PC-3 (cell line): ENCODE data around the gene MOK. TPM values are rescaled to one million over a fixed set of nuclear protein-coding genes. Genes with fewer than 3 reads are reported as not detected.

Experiments used
- ATAC-seq: fragments of 200-7000 bp; cut with Tn5 transposase; 2 replicates; pipeline ENCODE4 v1.9.1; 2020; ENCODE audit warnings: mild to moderate bottlenecking, moderate library complexity
- BruUV-seq: library from RNA; stranded (reverse); fragments of 400-500 nt; replicated peaks from 2 replicates; lab custom pipeline; 2021; lab: Mats Ljungman, UMichigan
- CTCF ChIA-PET: fragments of 300-600 bp; sonication (Branson Sonifier 250); formaldehyde crosslinking; loops from one replicate; lab custom pipeline; 2022; ENCODE audit warnings: antibody characterized with exemption; lab: Charles Lee
- POLR2A ChIA-PET: fragments of 300-600 bp; sonication (Branson Sonifier 250); formaldehyde crosslinking; loops from one replicate; lab custom pipeline; 2022; ENCODE audit warnings: antibody characterized with exemption; ENCODE audit not compliant: unreplicated experiment; lab: Charles Lee
- DNase-seq: peaks from one replicate; pipeline ENCODE4 v3.0.0-alpha.2; 2015
- H2AFZ ChIP-seq: fragments of 300-600 bp; sonication (generic); 2 replicates; pipeline ENCODE4 v1.6.0; 2016; ENCODE audit warnings: antibody characterized with exemption, low read length
- H3F3A ChIP-seq: fragments of 300-600 bp; sonication (generic); one replicate; pipeline ENCODE4 v1.6.0; 2017; ENCODE audit warnings: antibody characterized with exemption, low read length, control low read depth, mild to moderate bottlenecking; ENCODE audit not compliant: unreplicated experiment
- H3K27ac ChIP-seq: fragments of 300-600 bp; sonication (generic); 2 replicates; pipeline ENCODE4 v1.5.1; 2016; ENCODE audit warnings: mild to moderate bottlenecking, low read length
- H3K27me3 ChIP-seq: fragments of 300-600 bp; sonication (generic); 2 replicates; pipeline ENCODE4 v1.6.1; 2016; ENCODE audit warnings: low read length, mixed read lengths
- H3K36me3 ChIP-seq: fragments of 300-600 bp; sonication (generic); 2 replicates; pipeline ENCODE4 v1.6.1; 2016; ENCODE audit warnings: low read depth, mixed run types, low read length, mixed read lengths
- H3K4me1 ChIP-seq: fragments of 300-600 bp; sonication (generic); 2 replicates; pipeline ENCODE4 v1.5.1; 2016; ENCODE audit warnings: low read length; ENCODE audit not compliant: insufficient read depth
- H3K4me2 ChIP-seq: fragments of 300-600 bp; sonication (generic); 2 replicates; pipeline ENCODE4 v1.6.0; 2016; ENCODE audit warnings: low read length
- H3K4me3 ChIP-seq: fragments of 300-600 bp; sonication (generic); 2 replicates; pipeline ENCODE4 v1.5.1; 2016; ENCODE audit warnings: mild to moderate bottlenecking, low read length, mixed read lengths
- H3K79me2 ChIP-seq: fragments of 300-600 bp; sonication (generic); 2 replicates; pipeline ENCODE4 v1.6.1; 2017; ENCODE audit warnings: low read length, mixed read lengths
- H3K9ac ChIP-seq: fragments of 300-600 bp; sonication (generic); 2 replicates; pipeline ENCODE4 v1.6.0; 2016; ENCODE audit warnings: mild to moderate bottlenecking, low read length
- H3K9me2 ChIP-seq: fragments of 300-600 bp; sonication (generic); replicated peaks from 2 replicates; pipeline ENCODE4 v1.6.1; 2016; ENCODE audit warnings: mixed run types, low read length, mixed read lengths
- H3K9me3 ChIP-seq: fragments of 300-600 bp; sonication (generic); 2 replicates; pipeline ENCODE4 v1.6.1; 2016; ENCODE audit warnings: low read length, mixed read lengths
- H4K20me1 ChIP-seq: fragments of 300-600 bp; sonication (generic); 2 replicates; pipeline ENCODE4 v1.6.1; 2016; ENCODE audit warnings: low read length, mixed read lengths
- CTCF ChIP-seq: fragments of 300-600 bp; sonication (generic); conservative IDR thresholded peaks from 2 replicates; pipeline ENCODE4 v1.5.1; 2017; ENCODE audit warnings: antibody characterized with exemption, low read depth, mild to moderate bottlenecking, low read length
- EZH2 ChIP-seq: fragments of 300-600 bp; sonication (generic); IDR thresholded peaks from one replicate; pipeline ENCODE4 v1.6.1; 2017; ENCODE audit warnings: antibody characterized with exemption, mild to moderate bottlenecking, low read length; ENCODE audit not compliant: unreplicated experiment
- EZH2phosphoT487 ChIP-seq: fragments of 300-600 bp; sonication (generic); IDR thresholded peaks from 2 replicates; pipeline ENCODE4 v1.6.1; 2018; ENCODE audit warnings: mild to moderate bottlenecking, antibody characterized with exemption, low read length, borderline replicate concordance
- intact Hi-C: fragments of 100-400 bp; cut with micrococcal nuclease; formaldehyde crosslinking; loops from 2 replicates; pipeline ENCODE4 v1.9.0; 2023
- total RNA-seq: library from RNA; depleted of rRNA; stranded (reverse); fragments of >200 nt; gene quantifications from 2 replicates; pipeline ENCODE4 v1.2.3, GENCODE V29; 2014

Gene MOK
- total RNA-seq, 1 experiment from 2014 or later: 108 TPM

DNA sequence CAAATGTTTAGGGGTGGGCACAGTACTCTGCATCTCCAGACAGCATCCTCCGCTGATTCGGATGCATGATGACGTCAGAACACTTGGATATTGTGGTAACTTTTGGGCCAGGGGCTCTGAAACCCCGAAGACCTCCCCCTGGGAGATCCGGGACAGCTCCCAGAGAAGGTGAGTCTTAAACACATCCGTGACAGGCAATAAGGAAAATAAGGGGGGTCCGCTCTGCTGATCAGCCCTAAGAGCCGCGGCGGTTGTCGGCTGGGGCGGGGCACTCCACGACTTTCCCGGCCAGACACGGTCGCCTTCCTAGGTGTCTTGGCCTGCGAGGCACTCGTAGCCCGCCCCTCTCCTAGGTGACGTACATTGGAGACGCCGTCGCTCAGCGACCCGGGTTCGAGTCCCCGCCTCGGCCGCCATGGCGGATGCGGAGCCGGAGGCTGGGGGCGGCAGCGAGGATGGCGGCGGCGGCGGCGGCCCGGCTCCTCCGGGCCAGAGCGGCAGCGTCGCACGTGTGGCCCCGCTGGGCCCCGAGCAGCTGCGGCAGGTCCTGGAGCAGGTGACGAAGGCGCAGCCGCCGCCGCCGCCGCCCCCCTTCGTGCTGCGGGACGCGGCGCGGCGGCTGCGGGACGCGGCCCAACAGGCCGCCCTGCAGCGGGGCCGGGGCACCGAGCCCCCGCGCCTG is 14.5 kb upstream of the MOK start, which contains the start of gene ZNF839:
Gene ZNF839 (plus strand): TSS at position 396 of the 682 bp plus-strand sequence. CDS start 20 bp downstream, at position 416.
- no TSS peak for BruUV-seq
- H3K27ac ChIP-seq: peak within 1 kb of the TSS; percentile 68
- no peaks in the 10 kb centered on the region for H3K27me3 ChIP-seq
- ATAC-seq (peak; percentile 40), DNase-seq (peak; percentile 91)
- H3K4me3 ChIP-seq: peak within 1 kb of the TSS; percentile 96
- no peaks in the 10 kb centered on the region for H3K9me2 ChIP-seq
- ChIA-PET POLR2A (no interaction called here), CTCF (no interaction called here)
- no peak for TF ChIP-seq CTCF
- TF ChIP-seq EZH2phosphoT487: no peak
- no peak for TF ChIP-seq EZH2
- H3K4me2 ChIP-seq: peak within 1 kb of the TSS; percentile 99
- no peaks in the 10 kb centered on the region for H3K9me3 ChIP-seq
- peaks cover 46% of the 10 kb centered on the region for H3K4me1 ChIP-seq
- H3K36me3 ChIP-seq: no peaks in the 10 kb centered on the region
- peak within 1 kb of the TSS; percentile 92 for H3K9ac ChIP-seq
- H3F3A ChIP-seq: no peaks in the 10 kb centered on the region
- H3K79me2 ChIP-seq: peaks cover 33% of the 10 kb centered on the region
- H2AFZ ChIP-seq: peak within 1 kb of the TSS; percentile 96
- intact Hi-C loops: loop anchor here (5.0 to 10.0 kb wide), 5 partner anchors 97 to 347 kb away; partner anchors contain the start of gene WDR20
- H4K20me1 ChIP-seq: no peaks in the 10 kb centered on the region

GRCh38 chr14:102318781-102319276 is 13.9 kb upstream of the MOK start:
- Histone ChIP-seq H3K4me3 (peak overlapping the region; percentile 96), H3K9me3 (no peaks in the 10 kb centered on the region), H3K27me3 (no peaks in the 10 kb centered on the region), H3K4me2 (peak overlapping the region; percentile 95), H4K20me1 (no peaks in the 10 kb centered on the region), H3K9ac (peak overlapping the region; percentile 92), H3K9me2 (no peaks in the 10 kb centered on the region), H3F3A (no peaks in the 10 kb centered on the region), H3K36me3 (no peaks in the 10 kb centered on the region), H3K27ac (peak overlapping the region; percentile 68), H3K4me1 (peaks cover 51% of the 10 kb centered on the region), H3K79me2 (peaks cover 33% of the 10 kb centered on the region), H2AFZ (peak overlapping the region; percentile 96)
- ChIA-PET CTCF (no interaction called here), POLR2A (no interaction called here)
- no TSS peak for BruUV-seq
- TF ChIP-seq EZH2phosphoT487 (no peak), CTCF (no peak)
- intact Hi-C loops: loop anchor here (5.0 to 10.0 kb wide), 5 partner anchors 97 to 347 kb away; partner anchors contain the start of gene WDR20
- ATAC-seq (no peak), DNase-seq (no peak)
